Activated CD4-positive, alpha-beta T cell treated with anti-CD3 and anti-CD28 coated beads, Interleukin-2, amount 50 U/mL, for 4 hours (primary cell): ENCODE measurements around the gene PRR36.
"Not testable (repeated sequence)": the region's sequence is repeated elsewhere in the genome, so short reads cannot be mapped to it uniquely, and the experiment has no call there.

Experiments used
- DNase-seq, 2 experiments: peaks; one replicate each; pipeline ENCODE4 v3.0.0-alpha.2; 2020

The PRR36 gene

GRCh38 chr19:7870571-7871436, 3.4 kb downstream of the PRR36 start:
- peak in 1 of 2 experiments; percentile 28 for DNase-seq

DNA sequence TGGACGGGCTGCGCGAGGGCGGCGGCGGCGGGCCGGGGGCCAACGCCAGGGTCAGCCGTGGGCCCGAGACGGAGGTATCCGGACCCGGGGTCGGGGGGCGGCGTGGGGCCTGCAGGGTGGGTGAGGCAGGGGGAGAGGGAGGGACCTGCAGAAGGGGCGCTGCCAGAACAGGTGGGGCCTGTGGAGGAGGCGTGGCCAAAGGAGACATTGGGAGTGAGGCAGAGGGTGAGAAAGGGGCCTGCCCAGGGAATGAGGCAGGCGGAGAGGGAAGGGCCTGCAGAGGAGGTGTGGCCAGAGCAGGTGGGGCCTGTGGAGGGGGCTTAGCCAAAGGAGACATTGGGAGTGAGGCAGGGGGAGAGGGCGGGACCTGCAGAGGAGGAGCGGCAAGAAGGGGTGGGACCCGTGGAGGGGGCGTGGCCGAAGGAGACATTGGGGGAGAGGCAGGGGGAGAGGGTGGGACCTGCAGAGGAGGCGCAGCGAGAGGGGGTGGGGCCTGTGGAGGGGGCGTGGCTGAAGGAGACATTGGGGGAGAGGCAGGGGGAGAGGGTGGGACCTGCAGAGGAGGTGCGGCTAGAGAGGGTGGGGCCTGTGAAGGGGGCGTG, 4.2 kb downstream of the PRR36 start:
- DNase-seq = peak; percentile 51 to 53

DNA sequence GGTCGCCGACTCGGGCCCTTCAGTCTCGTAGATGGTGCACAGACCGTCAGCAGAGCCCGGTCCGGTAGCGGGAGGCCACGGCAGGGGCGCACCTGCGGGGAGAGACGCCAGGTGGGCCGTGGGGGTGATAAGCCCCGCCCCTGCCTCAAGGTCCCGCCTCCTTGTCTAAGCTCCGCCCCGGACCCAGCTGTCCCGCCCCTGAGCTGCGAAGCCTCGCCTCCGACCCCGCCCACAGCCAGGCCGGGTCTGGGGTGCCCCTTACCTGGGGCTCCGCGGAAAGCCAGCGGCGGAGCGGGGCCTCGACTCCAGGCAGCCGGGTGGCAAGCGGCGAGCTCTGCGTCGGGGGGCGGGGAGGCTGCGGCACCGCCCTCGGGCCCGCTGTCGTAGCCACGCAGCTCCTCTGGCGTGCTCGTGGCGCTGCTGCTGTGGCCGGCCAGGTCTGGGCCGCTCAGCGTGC, 4.7 kb downstream of the PRR36 start:
- DNase-seq = peak; percentile 72

DNA sequence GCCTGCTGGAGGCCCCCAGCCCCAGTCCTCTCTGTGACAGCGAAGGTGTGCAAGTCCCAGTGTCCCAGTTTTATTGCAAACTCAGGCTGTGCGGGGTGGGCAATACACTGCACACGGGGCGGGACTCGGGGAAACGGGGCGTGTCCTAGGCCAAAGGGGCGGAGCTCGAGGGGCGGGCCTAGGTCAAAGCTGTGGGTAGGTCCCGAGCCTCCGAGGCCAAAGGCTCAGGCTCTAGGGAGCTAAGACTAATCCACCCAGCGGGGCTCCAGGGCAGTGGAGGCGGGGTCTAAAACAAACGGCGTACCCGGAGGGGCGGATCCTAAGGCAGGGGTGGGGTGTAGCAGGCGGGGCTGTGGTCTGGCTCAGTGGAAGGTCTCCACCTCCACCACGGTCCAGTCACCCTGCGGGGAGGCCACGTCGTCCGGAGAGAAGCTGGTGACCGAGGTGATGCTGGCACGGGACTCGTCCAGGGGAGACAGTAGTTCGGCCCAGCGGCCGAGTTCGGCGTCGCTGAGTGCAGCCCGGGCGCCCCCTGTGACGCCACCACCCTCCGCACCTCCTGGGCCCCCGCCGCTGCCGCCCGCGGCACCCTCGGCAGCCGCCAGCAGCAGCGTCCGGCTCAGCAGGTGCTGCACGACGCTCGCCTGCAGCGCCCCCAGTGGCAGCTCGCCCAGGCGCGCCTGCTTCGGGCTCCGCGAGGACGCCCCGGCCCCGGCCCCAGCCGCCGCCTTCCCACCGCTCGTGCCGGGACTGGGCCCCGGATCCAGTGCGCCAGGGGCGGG, 5.3 kb downstream of the PRR36 start:
- DNase-seq = peak; percentile 73 to 78

- peak in 1 of 2 experiments; percentile 25 for DNase-seq
These were observed 5.9 kb downstream of the PRR36 start for GRCh38 chr19:7868326-7868670.

DNA sequence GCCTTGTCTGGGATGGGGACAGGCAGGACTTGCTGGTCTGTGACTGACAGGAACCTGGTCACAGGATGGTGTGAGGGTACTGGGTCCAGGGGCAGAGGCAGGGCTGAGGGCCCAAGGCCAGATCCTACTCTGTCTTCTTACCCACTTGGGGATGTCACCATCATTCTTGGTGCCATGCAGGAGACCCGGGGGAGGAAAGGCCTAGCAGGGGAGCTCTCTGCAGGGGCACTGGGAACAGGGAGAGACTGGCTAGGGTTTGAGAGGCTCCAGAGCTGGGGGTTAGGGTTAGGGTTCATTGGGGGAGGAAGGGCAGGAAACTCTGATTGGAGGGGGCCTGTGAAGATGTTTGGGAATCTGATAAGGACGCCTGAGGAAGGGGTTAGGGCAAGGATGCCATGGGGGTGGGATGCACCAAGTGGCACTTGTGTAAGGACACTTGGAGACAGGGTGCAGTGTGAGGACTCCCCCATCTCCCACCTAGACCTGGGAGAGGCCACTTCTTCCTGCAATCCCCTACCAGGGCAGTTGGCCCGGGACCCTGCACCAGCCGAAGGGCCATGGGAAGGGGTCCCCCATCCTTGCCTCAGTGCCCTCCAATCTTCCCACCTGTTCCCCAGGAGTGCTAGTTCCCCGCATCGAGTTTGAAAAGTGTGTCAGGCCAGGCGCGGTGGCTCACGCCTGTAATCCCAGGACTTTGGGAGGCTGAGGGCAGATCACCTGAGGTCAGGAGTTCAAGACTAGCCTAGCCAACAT, 6.9 kb downstream of the PRR36 start:
- DNase-seq = no peak

DNA sequence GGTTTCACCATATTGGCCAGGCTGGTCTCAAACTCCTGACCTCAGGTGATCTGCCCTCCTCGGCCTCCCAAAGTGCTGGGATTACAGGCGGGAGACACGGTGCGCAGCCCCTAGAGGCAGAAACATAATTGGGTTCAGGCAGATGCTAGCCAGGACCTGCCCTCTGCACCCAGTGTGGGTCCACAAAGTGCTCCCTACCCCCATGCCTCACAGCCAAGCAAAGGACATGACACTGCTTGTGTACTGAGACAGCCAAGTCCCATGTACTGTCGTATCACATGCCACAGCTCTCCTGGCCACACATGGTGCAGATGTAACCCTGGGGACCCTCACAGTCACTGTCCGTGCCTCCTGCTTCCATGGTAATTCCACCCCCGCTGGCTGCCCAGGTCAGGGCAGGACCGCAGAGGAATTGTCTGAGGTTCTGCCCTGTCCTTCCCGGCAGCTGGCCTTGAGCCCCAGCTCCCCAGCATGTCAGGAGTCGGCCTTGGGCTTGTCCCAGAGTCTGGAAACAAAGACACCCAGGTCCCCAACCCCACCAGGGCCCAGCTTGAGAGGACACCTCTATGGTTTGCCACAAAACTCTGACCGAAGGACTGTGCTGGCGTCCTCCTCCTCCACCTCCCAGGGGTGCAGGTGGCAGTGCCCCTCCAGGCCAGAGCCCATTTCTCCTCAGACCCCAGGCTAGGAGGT, 7.6 kb downstream of the PRR36 start:
- DNase-seq = no peak

GRCh38 chr19:7865262-7865911, 8.8 kb downstream of the PRR36 start:
- DNase-seq = no peak

DNA sequence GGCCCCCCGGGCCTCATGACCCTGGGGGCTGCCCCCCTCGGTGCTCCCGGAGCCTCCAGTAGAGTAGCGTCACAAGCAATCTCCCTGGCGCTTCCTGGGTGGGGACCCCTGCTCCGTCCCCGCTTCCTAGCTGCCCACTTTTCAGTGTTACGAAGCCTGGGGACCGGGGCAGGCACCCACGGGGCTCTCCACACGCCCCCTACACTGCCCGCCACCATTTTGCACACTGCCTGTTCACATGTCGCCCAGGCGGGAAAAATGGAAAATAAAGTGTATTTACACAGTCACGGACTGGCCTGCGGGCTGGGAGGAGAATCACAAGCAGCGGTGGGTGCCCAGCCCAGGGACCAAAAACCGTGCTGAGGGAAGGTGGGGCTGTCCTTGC, 9.5 kb downstream of the PRR36 start:
- no peak for DNase-seq

GRCh38 chr19:7863971-7864689, 10.1 kb downstream of the PRR36 start:
- DNase-seq = no peak

- DNase-seq = no peak
These were observed 10.8 kb downstream of the PRR36 start for GRCh38 chr19:7863157-7863970.

- DNase-seq = peak; percentile 63 to 69
These were observed 11.7 kb downstream of the PRR36 start for GRCh38 chr19:7862413-7862951.

DNA sequence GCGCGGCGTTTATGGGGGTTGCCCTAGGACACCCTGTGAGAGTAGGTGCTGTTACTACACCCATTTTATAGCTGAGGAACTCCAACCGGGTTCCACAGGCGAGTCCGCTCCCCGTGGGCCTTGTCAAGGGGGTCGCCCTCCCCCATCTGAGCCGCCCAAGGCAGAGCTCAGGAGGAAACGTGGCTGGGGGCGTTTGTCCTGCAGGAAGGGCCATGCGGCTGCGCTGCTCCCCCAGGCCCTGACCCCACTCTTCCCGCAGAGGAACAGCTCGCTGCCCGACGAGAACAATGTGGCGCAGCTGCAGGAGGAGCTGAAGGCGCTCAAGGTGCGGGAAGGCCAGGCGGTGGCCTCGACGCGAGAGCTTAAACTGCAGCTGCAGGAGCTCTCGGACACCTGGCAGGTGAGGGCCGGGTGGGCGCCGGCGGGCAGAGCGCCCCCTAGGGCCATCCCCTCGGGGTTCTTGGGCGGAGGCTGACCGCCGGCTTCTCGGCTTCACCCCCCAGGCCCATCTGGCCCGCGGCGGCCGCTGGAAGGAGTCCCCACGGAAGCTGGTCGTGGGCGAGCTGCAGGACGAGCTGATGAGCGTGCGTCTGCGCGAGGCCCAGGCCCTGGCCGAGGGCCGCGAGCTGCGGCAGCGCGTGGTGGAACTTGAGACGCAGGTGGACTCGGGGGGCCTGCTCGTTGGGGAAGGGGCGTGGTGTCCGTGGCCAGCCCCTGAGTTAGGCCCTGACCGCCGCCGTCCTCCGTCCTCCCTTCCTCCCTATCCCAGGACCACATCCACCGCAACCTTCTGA, 12.4 kb downstream of the PRR36 start:
- DNase-seq = no peak

DNA sequence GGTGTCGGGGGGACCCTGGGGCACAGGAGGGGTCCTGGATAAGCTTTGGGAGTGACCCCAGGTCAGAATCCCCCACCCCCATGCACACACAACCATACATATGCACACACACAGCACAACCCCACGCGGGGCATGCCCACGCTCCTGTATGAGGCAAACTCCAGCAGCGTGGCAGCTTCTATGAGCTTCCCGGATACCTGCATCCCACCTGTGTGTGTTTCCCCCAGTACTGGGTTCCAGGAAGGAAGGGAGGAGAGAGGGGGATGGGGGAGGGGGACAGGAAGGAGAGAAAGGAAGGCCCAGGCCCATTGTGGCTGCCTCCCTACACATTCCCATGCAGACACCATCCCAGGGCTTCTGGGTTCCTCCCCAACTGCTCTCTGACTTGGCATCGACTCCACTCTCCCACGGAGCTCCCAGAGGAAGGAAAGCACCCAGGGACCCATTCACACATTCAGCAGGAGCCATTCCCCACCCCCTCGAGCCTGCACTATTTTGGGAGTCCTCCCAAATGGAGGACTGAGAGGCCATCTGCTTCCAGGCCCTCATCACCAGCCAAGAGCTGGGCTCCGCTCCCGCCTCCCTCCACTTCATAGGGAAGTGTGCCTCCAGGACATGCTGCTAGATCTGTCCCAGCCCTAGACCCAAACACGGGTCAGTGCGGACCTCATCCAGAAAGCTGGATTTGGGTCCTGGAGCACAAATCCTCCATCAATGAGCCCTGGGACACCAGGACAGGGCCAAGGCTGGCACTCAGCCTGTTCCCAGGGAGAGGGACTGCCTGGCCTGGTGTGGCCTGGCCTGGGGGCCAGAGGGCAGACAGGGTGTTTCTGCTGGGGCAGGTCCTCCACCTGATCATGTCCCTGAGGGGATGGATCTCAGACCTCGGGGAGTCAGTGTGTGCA, 13.2 kb downstream of the PRR36 start:
- DNase-seq = no peak

DNA sequence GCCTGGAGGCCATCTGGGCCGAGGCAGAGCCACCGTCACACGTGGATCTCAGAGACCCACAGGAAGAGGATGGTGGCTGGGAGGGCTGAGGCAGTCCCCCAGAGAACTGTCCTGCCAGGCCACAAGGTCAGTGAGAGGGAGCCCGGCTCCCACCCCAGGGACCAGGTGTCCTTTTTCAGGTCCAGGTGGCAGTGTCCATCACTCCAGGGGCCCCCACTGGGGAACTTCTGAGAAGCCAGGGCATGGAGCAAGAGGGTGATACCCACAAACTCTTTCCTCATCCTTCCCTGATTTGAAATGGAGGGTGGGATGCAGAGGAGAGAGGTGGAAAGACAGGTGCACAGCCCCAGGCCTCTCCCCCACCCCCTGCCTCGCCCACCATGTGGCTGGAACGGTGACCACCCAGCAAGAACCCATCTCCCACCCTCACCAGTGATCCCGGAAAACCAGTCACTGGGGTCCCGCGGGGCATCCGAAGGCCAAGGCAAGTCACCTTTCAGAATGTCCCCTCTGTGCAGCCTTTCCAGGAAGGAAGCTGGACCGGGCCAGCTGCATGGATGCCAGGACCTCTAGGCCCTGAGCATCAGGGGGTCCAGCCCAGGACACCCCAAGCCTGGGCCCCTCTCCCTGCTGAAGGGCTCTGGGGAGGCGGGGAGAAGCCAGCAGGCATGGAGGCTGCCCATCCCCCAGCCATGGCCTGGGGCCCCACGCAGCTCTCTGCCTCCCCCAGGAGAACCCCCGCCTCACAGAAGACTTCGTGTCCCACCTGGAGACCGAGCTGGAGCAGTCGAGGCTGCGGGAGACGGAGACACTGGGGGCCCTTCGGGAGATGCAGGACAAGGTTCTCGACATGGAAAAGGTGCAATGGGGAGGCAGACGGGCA, 14.1 kb downstream of the PRR36 start:
- no peak for DNase-seq

GRCh38 chr19:7859087-7859486, 15.1 kb downstream of the PRR36 start:
- not testable (repeated sequence) for DNase-seq
